Activated T-helper 1 cell treated with anti-CD3 and anti-CD28 coated beads, Interleukin-2, amount 50 U/mL, for 16 hours (primary cell): ENCODE data around the gene RLBP1.

Experiments used
- DNase-seq, 2 donors: peaks; one replicate each; pipeline ENCODE4 v3.0.0-alpha.2; 2020; ENCODE audit warnings: low read depth in 1 of 2, low spot score in 1 of 2

Gene RLBP1

DNA sequence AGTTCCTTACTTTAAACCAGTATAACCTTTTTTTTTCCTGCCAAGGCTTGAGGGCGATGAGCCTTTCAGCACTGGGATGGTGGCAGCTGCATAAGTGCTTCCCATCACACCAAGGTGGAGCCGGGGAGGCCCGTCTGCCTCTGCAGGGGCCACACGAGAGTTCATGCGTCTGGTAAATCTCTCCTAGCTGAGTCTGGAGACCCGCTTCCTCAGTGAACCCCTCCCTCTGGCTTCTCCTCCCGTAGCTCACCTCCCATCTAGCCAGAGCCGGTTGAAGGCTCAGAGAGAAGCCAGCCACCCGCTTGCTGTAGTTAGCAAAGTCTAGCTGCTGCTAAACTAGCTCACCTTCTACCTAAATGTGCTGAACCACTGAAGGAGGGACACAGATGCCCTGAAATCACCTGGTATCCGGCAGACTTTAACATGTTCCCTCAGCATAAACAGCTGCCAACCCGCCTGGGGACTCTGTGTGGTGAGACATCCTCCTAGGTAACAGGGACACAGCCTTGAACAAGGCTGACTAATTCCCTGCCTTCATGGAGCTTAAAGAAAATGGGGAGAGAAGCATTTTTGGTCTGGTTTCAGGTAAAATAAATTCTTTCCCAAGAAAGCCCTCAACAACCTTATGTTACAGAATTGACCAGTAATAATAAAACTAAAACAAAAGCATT, 42.9 kb downstream of the RLBP1 start:
- no peak for DNase-seq

DNA sequence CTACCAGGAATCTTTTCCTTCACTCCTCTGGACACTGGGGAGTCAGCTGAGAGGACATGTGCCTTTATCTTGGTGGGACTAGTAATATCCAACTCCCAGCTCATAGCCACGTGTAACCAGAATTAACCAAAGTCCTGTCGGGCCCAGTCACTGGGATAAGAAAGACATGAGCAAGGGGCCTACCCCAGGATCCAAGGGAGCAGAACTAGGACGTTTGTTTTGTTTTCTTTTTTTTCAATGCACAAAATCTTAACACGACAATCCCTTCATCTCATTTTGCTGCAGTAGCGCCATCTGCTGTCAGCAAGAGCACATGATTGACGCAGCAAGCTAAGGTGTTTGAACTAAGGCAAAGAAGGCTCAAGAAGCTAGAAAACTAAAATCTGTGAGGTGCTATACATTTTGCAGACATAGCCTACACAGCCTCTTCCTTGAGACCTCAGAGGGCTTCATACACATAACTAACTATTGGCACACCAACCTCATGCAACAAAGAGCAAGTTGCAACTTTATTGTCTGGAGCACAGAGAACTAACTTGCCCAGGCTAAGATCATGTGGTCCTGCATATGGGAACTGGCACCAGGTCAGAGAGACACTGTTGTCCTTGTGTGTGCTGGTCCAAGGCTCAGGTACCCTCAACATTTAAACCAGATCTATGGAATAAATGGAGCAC, 43.6 kb downstream of the RLBP1 start:
- peak in 1 of 2 donors; percentile 43 for DNase-seq

GRCh38 chr15:89177116-89177515, 44.3 kb downstream of the RLBP1 start:
- DNase-seq = no peak

DNA sequence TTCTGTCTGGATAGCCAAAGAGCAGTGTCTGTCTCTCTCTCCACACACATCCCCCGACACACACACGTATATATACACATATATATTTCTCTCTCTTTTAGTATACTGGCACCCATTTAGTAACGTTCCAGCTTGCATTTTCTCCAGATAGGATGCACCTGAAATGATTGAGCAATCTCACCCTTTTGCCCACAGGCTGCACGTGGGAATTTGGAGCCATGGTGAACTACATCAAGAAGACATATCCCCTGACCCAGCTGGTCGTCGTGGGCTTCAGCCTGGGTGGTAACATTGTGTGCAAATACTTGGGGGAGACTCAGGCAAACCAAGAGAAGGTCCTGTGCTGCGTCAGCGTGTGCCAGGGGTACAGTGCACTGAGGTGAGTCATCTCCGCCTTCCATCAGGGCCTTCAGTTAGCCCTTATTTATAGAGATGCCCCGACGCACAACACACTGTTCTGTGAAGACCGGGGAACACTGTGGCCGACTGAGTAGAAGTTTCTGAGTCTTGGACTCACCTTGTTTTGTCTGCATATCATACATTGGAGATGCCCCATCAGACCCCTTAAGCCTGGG, 45.7 kb downstream of the RLBP1 start:
- DNase-seq = no peak

- DNase-seq = no peak
Observed at GRCh38 chr15:89174476-89174875, 46.9 kb downstream of the RLBP1 start.

DNA sequence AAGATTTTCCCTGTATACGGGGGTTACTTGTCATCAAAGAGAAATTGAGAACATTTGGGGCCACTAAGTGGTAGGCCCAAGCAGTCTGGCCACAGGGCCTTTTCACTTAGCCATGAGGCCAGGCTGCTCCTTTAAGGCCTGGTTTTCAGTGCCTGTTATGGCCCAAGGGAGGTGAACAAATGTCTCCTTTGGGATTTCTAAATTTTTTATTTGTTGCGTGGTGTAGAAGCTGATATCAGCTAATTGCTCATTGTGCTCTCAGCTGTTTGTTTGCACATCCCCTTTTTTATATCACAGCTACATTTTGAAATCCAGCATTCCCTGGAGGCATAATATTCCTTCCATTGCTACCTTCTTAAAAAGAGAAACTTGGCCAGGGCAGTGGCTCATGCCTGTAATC, 48.5 kb downstream of the RLBP1 start:
- DNase-seq = no peak

DNA sequence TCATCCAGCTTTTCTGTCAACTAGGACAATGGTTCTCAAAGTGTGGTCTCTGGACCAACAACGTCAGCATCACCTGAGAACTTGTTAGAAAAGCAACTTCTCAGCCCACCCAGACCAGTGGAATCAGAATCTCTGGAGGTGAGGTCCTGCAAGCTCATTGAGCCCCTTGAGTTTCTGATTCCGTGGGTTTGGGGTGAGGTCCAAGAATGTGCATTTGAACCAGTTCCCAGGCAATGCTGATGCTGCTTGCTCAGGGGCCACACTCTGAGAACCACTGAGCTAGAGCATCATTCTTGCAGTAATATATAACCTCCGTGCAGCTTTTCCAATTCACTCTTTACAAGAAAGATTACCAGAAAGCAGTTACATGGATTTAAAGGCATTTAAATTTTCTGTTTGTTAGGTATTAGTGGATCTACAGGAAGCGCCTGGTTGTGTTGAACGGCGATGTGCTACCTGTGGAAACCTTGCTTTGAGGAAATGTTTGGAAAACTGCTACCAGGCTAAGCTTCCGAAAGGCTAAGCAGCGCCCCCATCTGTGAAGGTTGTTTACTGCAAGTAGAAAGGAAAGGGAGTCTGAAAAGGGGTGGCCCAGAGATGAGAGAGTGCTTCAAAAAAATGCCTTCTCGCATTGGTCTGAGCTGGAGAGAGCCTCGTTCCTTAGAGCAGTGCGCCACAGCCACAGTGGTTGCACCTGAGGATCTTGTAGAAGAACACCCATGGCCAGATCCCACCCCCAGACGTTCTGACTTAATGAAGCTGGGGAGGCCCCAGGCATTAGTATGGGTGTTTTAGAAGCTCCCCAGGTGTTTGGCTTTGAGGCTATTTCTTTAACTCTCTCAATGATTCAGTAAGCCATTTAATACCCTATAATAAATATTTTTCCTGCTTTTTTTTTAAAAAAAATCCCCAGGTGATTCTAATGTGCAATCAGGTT, 50.0 kb downstream of the RLBP1 start:
- DNase-seq = no peak

DNA sequence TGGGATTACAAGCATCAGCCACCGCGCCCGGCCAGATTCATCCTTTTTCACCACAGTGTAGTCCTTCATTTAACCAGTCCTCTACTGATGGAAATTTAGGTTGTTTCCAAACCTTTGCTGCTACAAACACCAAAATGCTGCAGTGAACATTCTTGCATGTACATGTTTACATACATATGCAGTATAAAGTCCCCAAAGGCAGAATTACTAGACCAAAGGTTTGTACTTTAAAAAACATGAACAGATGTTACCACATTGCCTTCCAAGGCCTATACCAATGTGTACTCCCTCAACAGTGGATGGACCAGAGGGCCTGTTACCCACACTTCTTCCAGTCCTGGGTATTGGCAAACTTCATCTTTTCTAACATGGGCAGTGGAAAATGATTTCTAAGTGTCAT, 51.0 kb downstream of the RLBP1 start:
- DNase-seq = no peak

GRCh38 chr15:89168316-89168833, 53.0 kb downstream of the RLBP1 start:
- DNase-seq = no peak

GRCh38 chr15:89167267-89168176, 53.9 kb downstream of the RLBP1 start:
- DNase-seq = peak in 1 of 2 donors; percentile 24

DNA sequence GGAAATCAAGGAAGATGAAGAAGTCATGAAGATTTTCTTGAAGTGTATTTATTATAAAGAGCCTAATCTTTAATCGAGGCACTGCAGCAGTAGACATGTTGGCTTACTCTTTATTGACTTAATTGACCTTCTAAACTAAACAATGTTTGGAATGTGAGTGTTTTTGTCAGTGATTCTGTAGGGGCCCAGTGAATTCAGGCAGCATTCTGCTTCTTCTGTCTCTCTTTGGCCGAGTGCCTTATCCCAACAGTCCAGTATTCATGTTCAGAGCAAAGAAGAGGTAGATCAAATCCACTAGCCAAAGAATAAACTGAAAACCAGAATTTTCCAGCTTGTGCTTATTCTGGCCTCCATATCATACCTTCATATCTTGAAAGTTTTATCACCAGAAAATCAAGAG, 55.7 kb downstream of the RLBP1 start:
- no peak for DNase-seq

GRCh38 chr15:89164712-89165211, 56.6 kb downstream of the RLBP1 start:
- no peak for DNase-seq

- DNase-seq = no peak
Observed at GRCh38 chr15:89163271-89164055, 57.9 kb downstream of the RLBP1 start.

DNA sequence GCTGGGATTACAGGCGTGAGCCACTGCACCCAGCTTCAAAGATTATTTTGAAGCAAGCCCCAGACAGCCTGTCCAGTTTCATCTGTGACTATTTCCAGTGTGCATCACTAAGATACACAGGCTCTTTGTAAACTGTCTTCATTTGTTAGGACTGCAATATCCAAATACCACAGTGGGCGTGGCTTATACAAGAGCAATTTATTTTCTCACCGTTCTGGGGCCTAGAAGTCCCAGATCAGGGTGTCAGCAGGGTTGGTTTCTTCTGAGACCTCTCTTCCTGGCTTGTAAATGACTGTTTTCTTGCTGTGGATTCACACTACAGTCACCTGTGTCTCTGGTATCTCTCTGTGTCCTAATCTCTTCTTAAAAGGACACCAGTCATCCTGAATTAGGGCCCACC, 59.7 kb downstream of the RLBP1 start:
- DNase-seq = no peak
